GM21526 (cell line): Measurements from ENCODE around the gene CHRND.

Experiments used
- ATAC-seq: cut with Tn5 transposase; IDR thresholded peaks from one replicate; pipeline ENCODE4 v1.9.1; 2021; ENCODE audit warnings: moderate library complexity; ENCODE audit not compliant: unreplicated experiment, low FRiP score

CHRND gene

GRCh38 chr2:232487385-232488096 lies 38.4 kb upstream of the CHRND start, which contains the start of gene ECEL1:
TSS of gene ECEL1 (minus strand) at chr2:232487834. CDS start at chr2:232486653, 1,181 bp downstream.
- ATAC-seq, result no peak

- no peak for ATAC-seq
Observed at GRCh38 chr2:232488097-232488711, 37.8 kb upstream of the CHRND start.

GRCh38 chr2:232488721-232489300 lies 37.1 kb upstream of the CHRND start:
- ATAC-seq, result no peak

GRCh38 chr2:232489516-232490220 lies 36.3 kb upstream of the CHRND start:
- no peak for ATAC-seq

GRCh38 chr2:232490221-232491138 lies 35.5 kb upstream of the CHRND start:
- no peak for ATAC-seq

GRCh38 chr2:232491139-232491780 lies 34.7 kb upstream of the CHRND start:
- no peak for ATAC-seq

GRCh38 chr2:232492236-232492848 lies 33.6 kb upstream of the CHRND start:
- no peak for ATAC-seq

- ATAC-seq, result no peak
Observed at GRCh38 chr2:232492963-232493700, 32.8 kb upstream of the CHRND start.

GRCh38 chr2:232493701-232494474 lies 32.1 kb upstream of the CHRND start:
- no peak for ATAC-seq

GRCh38 chr2:232494542-232494941 lies 31.4 kb upstream of the CHRND start:
- ATAC-seq, result no peak

- ATAC-seq, result no peak
Observed at GRCh38 chr2:232495292-232495691, 30.7 kb upstream of the CHRND start.

- no peak for ATAC-seq
Observed at GRCh38 chr2:232496501-232497270, 29.3 kb upstream of the CHRND start.

- ATAC-seq, result no peak
Observed at GRCh38 chr2:232497348-232497747, 28.6 kb upstream of the CHRND start.

- ATAC-seq, result no peak
Observed at GRCh38 chr2:232498452-232498851, 27.5 kb upstream of the CHRND start.

GRCh38 chr2:232501331-232501771 lies 24.6 kb upstream of the CHRND start:
- no peak for ATAC-seq

- no peak for ATAC-seq
Observed at GRCh38 chr2:232501794-232502390, 24.1 kb upstream of the CHRND start.

- ATAC-seq, result no peak
Observed at GRCh38 chr2:232502511-232502910, 23.4 kb upstream of the CHRND start.
